ENCODE results near the gene SERPINI1.

SERPINI1 gene

DNA sequence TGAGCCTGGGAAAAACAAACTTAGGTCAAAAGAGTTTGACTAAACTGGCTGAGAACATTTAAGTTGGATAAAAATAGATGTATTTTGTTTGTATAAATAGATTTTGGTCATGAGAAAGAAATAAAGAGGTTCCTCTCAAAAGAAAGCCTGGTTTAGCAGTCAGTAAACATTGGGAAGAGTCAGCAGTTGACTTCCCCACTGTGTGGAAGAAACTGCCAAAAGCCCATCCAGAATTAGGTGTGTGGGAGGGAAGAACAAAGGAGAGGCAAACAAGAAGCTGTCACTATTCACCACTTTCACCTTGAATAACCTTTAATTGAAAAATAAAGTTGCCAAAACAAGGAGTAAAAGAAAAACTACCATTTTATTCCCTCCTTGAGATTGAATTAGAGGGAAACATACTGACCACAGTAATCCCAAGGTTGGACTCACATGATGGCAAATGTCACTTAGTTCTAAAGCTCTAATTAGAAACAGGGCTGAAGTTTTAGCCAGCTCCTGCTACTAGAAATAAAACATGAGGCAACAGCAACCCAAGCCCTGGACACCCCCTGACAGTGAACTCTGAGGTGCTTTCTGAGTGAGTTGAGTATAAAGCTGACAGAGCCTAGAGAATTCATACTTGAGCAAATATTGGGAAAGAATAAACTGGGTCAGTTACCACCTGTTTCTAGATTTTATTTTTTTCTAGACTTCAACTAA, 139.3 kb downstream of the SERPINI1 start:
- no peak for DNase-seq (ENCODE audit: low read depth)
- H3K4me3 ChIP-seq (ENCODE audit: low read depth, low read length) = no peak overlapping the region
- in situ Hi-C loops (cut with HindIII; ENCODE audit: low sequenced_read_pairs) = no loop called here
- TF ChIP-seq, protein P1, sequence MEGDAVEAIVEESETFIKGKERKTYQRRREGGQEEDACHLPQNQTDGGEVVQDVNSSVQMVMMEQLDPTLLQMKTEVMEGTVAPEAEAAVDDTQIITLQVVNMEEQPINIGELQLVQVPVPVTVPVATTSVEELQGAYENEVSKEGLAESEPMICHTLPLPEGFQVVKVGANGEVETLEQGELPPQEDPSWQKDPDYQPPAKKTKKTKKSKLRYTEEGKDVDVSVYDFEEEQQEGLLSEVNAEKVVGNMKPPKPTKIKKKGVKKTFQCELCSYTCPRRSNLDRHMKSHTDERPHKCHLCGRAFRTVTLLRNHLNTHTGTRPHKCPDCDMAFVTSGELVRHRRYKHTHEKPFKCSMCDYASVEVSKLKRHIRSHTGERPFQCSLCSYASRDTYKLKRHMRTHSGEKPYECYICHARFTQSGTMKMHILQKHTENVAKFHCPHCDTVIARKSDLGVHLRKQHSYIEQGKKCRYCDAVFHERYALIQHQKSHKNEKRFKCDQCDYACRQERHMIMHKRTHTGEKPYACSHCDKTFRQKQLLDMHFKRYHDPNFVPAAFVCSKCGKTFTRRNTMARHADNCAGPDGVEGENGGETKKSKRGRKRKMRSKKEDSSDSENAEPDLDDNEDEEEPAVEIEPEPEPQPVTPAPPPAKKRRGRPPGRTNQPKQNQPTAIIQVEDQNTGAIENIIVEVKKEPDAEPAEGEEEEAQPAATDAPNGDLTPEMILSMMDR (IDR thresholded peaks at IDR 0.05; ENCODE audit: low read depth, low read length, missing control alignments) = no peak
